Ishikawa (cell line): ENCODE measurements around the gene SPRY2.

ENCODE experiments used
- CEBPB ChIP-seq: IDR thresholded peaks from 2 replicates; pipeline ENCODE4 v1.6.1; 2012
- EGR1 ChIP-seq: IDR thresholded peaks from 2 replicates; pipeline ENCODE4 v1.6.1; 2012
- EP300 ChIP-seq: IDR thresholded peaks from 2 replicates; pipeline ENCODE4 v1.6.1; 2012; ENCODE audit warnings: borderline replicate concordance
- FOXM1 ChIP-seq: IDR thresholded peaks from 2 replicates; pipeline ENCODE4 v1.6.1; 2012; ENCODE audit warnings: low read depth, borderline replicate concordance
- NFIC ChIP-seq: IDR thresholded peaks from 2 replicates; pipeline ENCODE4 v1.6.1; 2012
- RAD21 ChIP-seq: IDR thresholded peaks from 2 replicates; pipeline ENCODE4 v1.6.1; 2012; ENCODE audit warnings: low read depth
- REST ChIP-seq: IDR thresholded peaks from 2 replicates; pipeline ENCODE4 v1.6.1; 2012; ENCODE audit warnings: low read depth, mild to moderate bottlenecking
- TAF1 ChIP-seq: IDR thresholded peaks from 2 replicates; pipeline ENCODE4 v1.6.1; 2012; ENCODE audit warnings: low read depth, mild to moderate bottlenecking
- USF1 ChIP-seq: IDR thresholded peaks from 2 replicates; pipeline ENCODE4 v1.6.1; 2012
- YY1 ChIP-seq: IDR thresholded peaks from 2 replicates; pipeline ENCODE4 v1.6.1; 2012; ENCODE audit warnings: low read depth
- TF ChIP-seq, protein P1 (sequence below): IDR thresholded peaks from 2 replicates; pipeline ENCODE4 v1.6.1; 2012

- TF ChIP-seq RAD21 (no peak), USF1 (no peak), CEBPB (no peak), EGR1 (no peak), YY1 (no peak), FOXM1 (no peak), EP300 (no peak), NFIC (no peak), TAF1 (no peak), REST (no peak)
- TF ChIP-seq, protein P1, sequence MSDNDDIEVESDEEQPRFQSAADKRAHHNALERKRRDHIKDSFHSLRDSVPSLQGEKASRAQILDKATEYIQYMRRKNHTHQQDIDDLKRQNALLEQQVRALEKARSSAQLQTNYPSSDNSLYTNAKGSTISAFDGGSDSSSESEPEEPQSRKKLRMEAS, result no peak
Measured at GRCh38 chr13:80386592-80386991, 45.7 kb upstream of the SPRY2 start.
